ENCODE results near the gene SLC44A2.

The SLC44A2 gene

GRCh38 chr19:10615429-10616023, 9.8 kb upstream of the SLC44A2 start:
- DNase-seq (ENCODE audit: low spot score), result no peak

GRCh38 chr19:10617409-10618121, 7.8 kb upstream of the SLC44A2 start:
- DNase-seq (ENCODE audit: low spot score), result peak; percentile 78

GRCh38 chr19:10618846-10619245, 6.5 kb upstream of the SLC44A2 start:
- no peak for DNase-seq (ENCODE audit: low spot score)

GRCh38 chr19:10620786-10621185, 4.6 kb upstream of the SLC44A2 start:
- no peak for DNase-seq (ENCODE audit: low spot score)

GRCh38 chr19:10621966-10622365, 3.4 kb upstream of the SLC44A2 start:
- DNase-seq (ENCODE audit: low spot score), result no peak

- DNase-seq (ENCODE audit: low spot score), result no peak
Observed at GRCh38 chr19:10624585-10624984, 768 bp upstream of the SLC44A2 start.

GRCh38 chr19:10625762-10626138, 397 bp downstream of the SLC44A2 start:
- DNase-seq (ENCODE audit: low spot score), result no peak

- no peak for DNase-seq (ENCODE audit: low spot score)
Observed at GRCh38 chr19:10631874-10632273, 6.5 kb downstream of the SLC44A2 start.

- DNase-seq (ENCODE audit: low spot score), result no peak
Observed at GRCh38 chr19:10634430-10634829, 9.1 kb downstream of the SLC44A2 start.

- DNase-seq (ENCODE audit: low spot score), result no peak
Observed at GRCh38 chr19:10634963-10635362, 9.6 kb downstream of the SLC44A2 start.

GRCh38 chr19:10636304-10636972, 11.1 kb downstream of the SLC44A2 start:
- DNase-seq (ENCODE audit: low spot score), result no peak

GRCh38 chr19:10637894-10638293, 12.5 kb downstream of the SLC44A2 start:
- no peak for DNase-seq (ENCODE audit: low spot score)

- no peak for DNase-seq (ENCODE audit: low spot score)
Observed at GRCh38 chr19:10639836-10640235, 14.5 kb downstream of the SLC44A2 start.

- no peak for DNase-seq (ENCODE audit: low spot score)
Observed at GRCh38 chr19:10640361-10640760, 15.0 kb downstream of the SLC44A2 start.

- DNase-seq (ENCODE audit: low spot score), result no peak
Observed at GRCh38 chr19:10641248-10641647, 15.9 kb downstream of the SLC44A2 start.

- no peak for DNase-seq (ENCODE audit: low spot score)
Observed at GRCh38 chr19:10642473-10643171, 17.3 kb downstream of the SLC44A2 start.

- DNase-seq (ENCODE audit: low spot score), result no peak
Observed at GRCh38 chr19:10643172-10643967, 18.0 kb downstream of the SLC44A2 start.

GRCh38 chr19:10643968-10644259, 18.6 kb downstream of the SLC44A2 start:
- DNase-seq (ENCODE audit: low spot score), result peak; percentile 34

GRCh38 chr19:10644260-10645007, 19.1 kb downstream of the SLC44A2 start:
- peak; percentile 94 for DNase-seq (ENCODE audit: low spot score)

GRCh38 chr19:10646456-10647159, 21.3 kb downstream of the SLC44A2 start:
- no peak for DNase-seq (ENCODE audit: low spot score)

GRCh38 chr19:10648360-10648759, 23.0 kb downstream of the SLC44A2 start:
- DNase-seq (ENCODE audit: low spot score), result no peak

Data from AG08395 (cell line).